Measurements from ENCODE around the gene VAC14.

DNA sequence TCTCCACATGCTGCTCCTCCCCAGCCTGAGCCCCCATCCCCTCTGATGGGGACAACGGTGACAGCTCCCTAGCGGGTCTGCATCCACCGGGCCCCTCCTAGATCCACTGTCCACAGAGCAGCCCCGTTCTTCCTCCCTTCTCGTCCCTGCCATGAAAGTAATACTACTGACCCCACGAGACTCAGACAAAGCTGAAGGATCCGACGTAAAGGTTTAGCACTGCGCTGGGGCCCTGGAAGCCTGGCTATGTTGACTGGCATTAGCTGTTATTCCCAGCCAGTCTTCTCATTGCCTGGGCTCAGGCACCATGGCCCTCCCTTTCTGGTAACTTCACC lies 30.7 kb downstream of the VAC14 start:
- TF ChIP-seq PHF8 (IDR thresholded peaks at IDR 0.05; ENCODE audit: borderline replicate concordance, low read depth) = no peak
- TF ChIP-seq, protein P1, sequence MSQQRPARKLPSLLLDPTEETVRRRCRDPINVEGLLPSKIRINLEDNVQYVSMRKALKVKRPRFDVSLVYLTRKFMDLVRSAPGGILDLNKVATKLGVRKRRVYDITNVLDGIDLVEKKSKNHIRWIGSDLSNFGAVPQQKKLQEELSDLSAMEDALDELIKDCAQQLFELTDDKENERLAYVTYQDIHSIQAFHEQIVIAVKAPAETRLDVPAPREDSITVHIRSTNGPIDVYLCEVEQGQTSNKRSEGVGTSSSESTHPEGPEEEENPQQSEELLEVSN (IDR thresholded peaks at IDR 0.05; ENCODE audit: borderline replicate concordance, low read depth) = no peak
- TF ChIP-seq ZNF302 (CRISPR knock-in tag; IDR thresholded peaks at IDR 0.05) = no peak
- no peak for TF ChIP-seq CBX2 (IDR thresholded peaks at IDR 0.05; ENCODE audit: borderline replicate concordance, low read depth)
- TF ChIP-seq, protein P2, sequence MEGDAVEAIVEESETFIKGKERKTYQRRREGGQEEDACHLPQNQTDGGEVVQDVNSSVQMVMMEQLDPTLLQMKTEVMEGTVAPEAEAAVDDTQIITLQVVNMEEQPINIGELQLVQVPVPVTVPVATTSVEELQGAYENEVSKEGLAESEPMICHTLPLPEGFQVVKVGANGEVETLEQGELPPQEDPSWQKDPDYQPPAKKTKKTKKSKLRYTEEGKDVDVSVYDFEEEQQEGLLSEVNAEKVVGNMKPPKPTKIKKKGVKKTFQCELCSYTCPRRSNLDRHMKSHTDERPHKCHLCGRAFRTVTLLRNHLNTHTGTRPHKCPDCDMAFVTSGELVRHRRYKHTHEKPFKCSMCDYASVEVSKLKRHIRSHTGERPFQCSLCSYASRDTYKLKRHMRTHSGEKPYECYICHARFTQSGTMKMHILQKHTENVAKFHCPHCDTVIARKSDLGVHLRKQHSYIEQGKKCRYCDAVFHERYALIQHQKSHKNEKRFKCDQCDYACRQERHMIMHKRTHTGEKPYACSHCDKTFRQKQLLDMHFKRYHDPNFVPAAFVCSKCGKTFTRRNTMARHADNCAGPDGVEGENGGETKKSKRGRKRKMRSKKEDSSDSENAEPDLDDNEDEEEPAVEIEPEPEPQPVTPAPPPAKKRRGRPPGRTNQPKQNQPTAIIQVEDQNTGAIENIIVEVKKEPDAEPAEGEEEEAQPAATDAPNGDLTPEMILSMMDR (IDR thresholded peaks at IDR 0.05) = no peak
- TF ChIP-seq POLR2A (IDR thresholded peaks at IDR 0.05; ENCODE audit: low read length) = no peak

All from A549 (cell line).